Activated CD4-positive, alpha-beta T cell treated with anti-CD3 and anti-CD28 coated beads, Interleukin-2, amount 50 U/mL, for 24 hours (primary cell): Measurements from ENCODE around the gene ANO4.
"Not testable (repeated sequence)": the region's sequence is repeated elsewhere in the genome, so short reads cannot be mapped to it uniquely, and the experiment has no call there.

Experiments
- DNase-seq, 2 donors: peaks; one replicate each; pipeline ENCODE4 v3.0.0-alpha.2; 2020; ENCODE audit warnings: low read depth in 1 of 2, low spot score in 1 of 2

Gene ANO4

GRCh38 chr12:100868487-100868886 lies 73.9 kb downstream of the ANO4 start:
- no peak for DNase-seq

- DNase-seq, result no peak
Observed at GRCh38 chr12:100871195-100871734, 76.7 kb downstream of the ANO4 start.

- DNase-seq, result no peak
Observed at GRCh38 chr12:100875156-100875555, 80.6 kb downstream of the ANO4 start.

- DNase-seq, result no peak
Observed at GRCh38 chr12:100875771-100876170, 81.2 kb downstream of the ANO4 start.

- no peak for DNase-seq
Observed at GRCh38 chr12:100877776-100878175, 83.2 kb downstream of the ANO4 start.

- DNase-seq, result no peak
Observed at GRCh38 chr12:100895192-100895591, 100.6 kb downstream of the ANO4 start.

GRCh38 chr12:100896192-100896591 lies 101.6 kb downstream of the ANO4 start:
- no peak for DNase-seq

- DNase-seq, result no peak
Observed at GRCh38 chr12:100897240-100897639, 102.7 kb downstream of the ANO4 start.

GRCh38 chr12:100899301-100899700 lies 104.7 kb downstream of the ANO4 start:
- no peak for DNase-seq

GRCh38 chr12:100900808-100901207 lies 106.2 kb downstream of the ANO4 start:
- DNase-seq, result no peak

- no peak for DNase-seq
Observed at GRCh38 chr12:100901266-100901665, 106.7 kb downstream of the ANO4 start.

- no peak for DNase-seq
Observed at GRCh38 chr12:100904270-100904669, 109.7 kb downstream of the ANO4 start.

- DNase-seq, result no peak
Observed at GRCh38 chr12:100908501-100908900, 113.9 kb downstream of the ANO4 start.

GRCh38 chr12:100913872-100914592 lies 119.5 kb downstream of the ANO4 start:
- no peak for DNase-seq

- no peak for DNase-seq
Observed at GRCh38 chr12:100919116-100919515, 124.5 kb downstream of the ANO4 start.

GRCh38 chr12:100920493-100920892 lies 125.9 kb downstream of the ANO4 start:
- DNase-seq, result no peak

GRCh38 chr12:100926669-100927248 lies 132.2 kb downstream of the ANO4 start:
- no peak for DNase-seq

GRCh38 chr12:100927826-100928225 lies 133.2 kb downstream of the ANO4 start:
- DNase-seq, result no peak

GRCh38 chr12:100932571-100932970 lies 138.0 kb downstream of the ANO4 start:
- no peak for DNase-seq

- not testable (repeated sequence) for DNase-seq
Observed at GRCh38 chr12:100933531-100933930, 139.0 kb downstream of the ANO4 start.

GRCh38 chr12:100935929-100936328 lies 141.4 kb downstream of the ANO4 start:
- no peak for DNase-seq

GRCh38 chr12:100936661-100937060 lies 142.1 kb downstream of the ANO4 start:
- DNase-seq, result no peak

- DNase-seq, result no peak
Observed at GRCh38 chr12:100940503-100940902, 145.9 kb downstream of the ANO4 start.
